Stimulated activated CD4-positive, alpha-beta T cell treated with anti-CD3 and anti-CD28 coated beads, Interleukin-4, amount 100 ng/mL, for 24 hours (primary cell): ENCODE results near the gene PRPF31.

Experiments used
- DNase-seq: peaks from one replicate; pipeline ENCODE4 v3.0.0-alpha.2; 2020

PRPF31 gene

GRCh38 chr19:54145541-54146158 is 30.1 kb downstream of the PRPF31 start:
- DNase-seq, result no peak

GRCh38 chr19:54147676-54148075 is 32.1 kb downstream of the PRPF31 start:
- DNase-seq, result no peak

GRCh38 chr19:54148158-54148557 is 32.6 kb downstream of the PRPF31 start:
- no peak for DNase-seq

- DNase-seq, result no peak
Measured at GRCh38 chr19:54149021-54149812, 33.7 kb downstream of the PRPF31 start.

- no peak for DNase-seq
Measured at GRCh38 chr19:54151362-54152035, 35.9 kb downstream of the PRPF31 start.

GRCh38 chr19:54152267-54152666 is 36.7 kb downstream of the PRPF31 start:
- no peak for DNase-seq

- DNase-seq, result no peak
Measured at GRCh38 chr19:54152878-54153524, 37.4 kb downstream of the PRPF31 start.

GRCh38 chr19:54153731-54154326 is 38.3 kb downstream of the PRPF31 start:
- DNase-seq, result no peak

GRCh38 chr19:54154603-54155345 is 39.2 kb downstream of the PRPF31 start:
- DNase-seq, result no peak

GRCh38 chr19:54155694-54156093 is 40.1 kb downstream of the PRPF31 start:
- no peak for DNase-seq

GRCh38 chr19:54156490-54156889 is 40.9 kb downstream of the PRPF31 start:
- no peak for DNase-seq

- no peak for DNase-seq
Measured at GRCh38 chr19:54156953-54157352, 41.4 kb downstream of the PRPF31 start.

GRCh38 chr19:54158812-54159351 is 43.3 kb downstream of the PRPF31 start:
- peak; percentile 47 for DNase-seq

- peak; percentile 100 for DNase-seq
Measured at GRCh38 chr19:54159352-54160181, 44.0 kb downstream of the PRPF31 start, which contains the start of gene LENG1. LENG1 (minus strand) TSS chr19:54159721; CDS start chr19:54159695, 26 bp downstream.

GRCh38 chr19:54160182-54160811 is 44.7 kb downstream of the PRPF31 start:
- DNase-seq, result no peak

GRCh38 chr19:54160854-54161253 is 45.3 kb downstream of the PRPF31 start:
- DNase-seq, result no peak

- peak; percentile 83 for DNase-seq
Measured at GRCh38 chr19:54162241-54162805, 46.8 kb downstream of the PRPF31 start.

GRCh38 chr19:54162884-54163283 is 47.3 kb downstream of the PRPF31 start:
- no peak for DNase-seq

GRCh38 chr19:54164369-54165068 is 49.0 kb downstream of the PRPF31 start:
- peak; percentile 64 for DNase-seq
